Endothelial cell of umbilical vein (primary cell): ENCODE results near the gene UBP1. TPM values are rescaled to one million over a fixed set of nuclear protein-coding genes. Genes with fewer than 3 reads are reported as not detected.

ENCODE experiments used
- BruUV-seq: library from RNA; stranded (reverse); fragments of 400-500 nt; replicated peaks from 2 replicates; lab custom pipeline; 2021; lab: Mats Ljungman, UMichigan
- CTCF ChIA-PET: fragments of 300-600, 350-600 bp; sonication (Branson Sonifier 250); formaldehyde crosslinking; loops from one replicate; lab custom pipeline; 2021; ENCODE audit warnings: antibody characterized with exemption, inconsistent platforms; lab: Charles Lee
- POLR2A ChIA-PET: fragments of 300-600, 350-600 bp; sonication (Branson Sonifier 250); formaldehyde crosslinking; loops from one replicate; lab custom pipeline; 2021; ENCODE audit warnings: antibody characterized with exemption, inconsistent platforms; lab: Charles Lee
- DNase-seq: peaks from one replicate; pipeline ENCODE4 v3.0.0-alpha.2; 2011; ENCODE audit warnings: low read depth, low spot score
- FAIRE-seq: peaks from 2 replicates; lab custom pipeline; 2011; peaks lifted over from hg19 to GRCh38; lab: Jason Lieb, UNC
- H2AFZ ChIP-seq: 2 replicates; pipeline ENCODE4 v1.6.0; 2012; ENCODE audit warnings: low read depth, low read length, control low read depth, inconsistent platforms
- H3K27ac ChIP-seq: 2 replicates; pipeline ENCODE4 v1.5.1; 2011; ENCODE audit warnings: low read depth, mild to moderate bottlenecking, control low read depth, low read length, moderate library complexity; ENCODE audit not compliant: insufficient read depth
- H3K27me3 ChIP-seq, 2 experiments: 2 replicates each; pipeline versions ENCODE4 v1.6.0 to v1.6.1; 2011; ENCODE audit warnings: low read length in 2 of 2, mixed read lengths in 1 of 2; ENCODE audit not compliant: control insufficient read depth in 2 of 2, insufficient read depth in 2 of 2
- H3K36me3 ChIP-seq, 2 experiments: 2 replicates in 1 of 2; 3 replicates in 1 of 2; pipeline ENCODE4 v1.5.1; 2011; ENCODE audit warnings: low read length in 2 of 2, mild to moderate bottlenecking in 1 of 2, moderate library complexity in 1 of 2; ENCODE audit not compliant: control insufficient read depth in 2 of 2, insufficient read depth in 2 of 2; ENCODE audit errors: extremely low read depth in 1 of 2
- H3K4me1 ChIP-seq: 3 replicates; pipeline ENCODE4 v1.5.1; 2011; ENCODE audit warnings: mild to moderate bottlenecking, low read length; ENCODE audit not compliant: control insufficient read depth, insufficient read depth; ENCODE audit errors: extremely low read depth
- H3K4me2 ChIP-seq: 2 replicates; pipeline ENCODE4 v1.6.1; 2011; ENCODE audit warnings: low read length, control low read depth, mixed read lengths; ENCODE audit not compliant: insufficient read depth
- H3K4me3 ChIP-seq, 3 experiments: fragments of 200-600 bp in 1 of 3; sonication (generic), shearing (Covaris generic) in 1 of 3; replicated peaks in 1 of 3; 2 replicates each; pipeline ENCODE4 v1.5.1; 2011 to 2016; ENCODE audit warnings: control low read depth in 3 of 3, low read length in 3 of 3, mild to moderate bottlenecking in 2 of 3, inconsistent platforms in 1 of 3, low read depth in 1 of 3, moderate library complexity in 1 of 3; ENCODE audit not compliant: insufficient read depth in 1 of 3
- H3K79me2 ChIP-seq: 2 replicates; pipeline ENCODE4 v1.6.0; 2012; ENCODE audit warnings: low read length, inconsistent platforms; ENCODE audit not compliant: control insufficient read depth, insufficient read depth
- H3K9ac ChIP-seq: replicated peaks from 2 replicates; pipeline ENCODE3; 2011; ENCODE audit warnings: low read length, control low read depth; ENCODE audit not compliant: insufficient read depth; ENCODE audit errors: extremely low read depth
- H3K9me1 ChIP-seq: replicated peaks from 3 replicates; pipeline ENCODE4 v1.6.0; 2011; ENCODE audit warnings: mild to moderate bottlenecking, low read length; ENCODE audit not compliant: control insufficient read depth, insufficient read depth; ENCODE audit errors: extremely low read depth
- H3K9me3 ChIP-seq: replicated peaks from 2 replicates; pipeline ENCODE4 v1.5.1; 2012; ENCODE audit warnings: low read length, inconsistent platforms; ENCODE audit not compliant: control insufficient read depth, insufficient read depth
- H4K20me1 ChIP-seq: replicated peaks from 2 replicates; pipeline ENCODE3; 2011; ENCODE audit warnings: mild to moderate bottlenecking, low read length; ENCODE audit not compliant: control insufficient read depth, insufficient read depth; ENCODE audit errors: extremely low read depth
- CTCF ChIP-seq, 2 donors: IDR thresholded peaks; 1 replicate in 1 of 2; 2 replicates in 1 of 2; pipeline ENCODE4 v1.5.1; 2011; ENCODE audit warnings: low read length in 2 of 2, mild to moderate bottlenecking in 2 of 2, moderate library complexity in 2 of 2, control low read depth in 1 of 2, inconsistent platforms in 1 of 2, low read depth in 1 of 2; ENCODE audit not compliant: insufficient read depth in 1 of 2; ENCODE audit errors: extremely low read depth in 1 of 2
- FOS ChIP-seq: IDR thresholded peaks from 2 replicates; pipeline ENCODE4 v1.6.1; 2011; ENCODE audit warnings: mild to moderate bottlenecking, low read length, moderate library complexity, borderline replicate concordance; ENCODE audit not compliant: insufficient read depth
- GATA2 ChIP-seq: IDR thresholded peaks from 2 replicates; pipeline ENCODE4 v1.7.0; 2011; ENCODE audit warnings: low read depth, mild to moderate bottlenecking, moderate library complexity, mixed read lengths, low read length; ENCODE audit not compliant: insufficient read length, insufficient read depth
- JUN ChIP-seq: IDR thresholded peaks from 2 replicates; pipeline ENCODE4 v1.6.1; 2011; ENCODE audit warnings: borderline replicate concordance, low read depth; ENCODE audit not compliant: insufficient read length, insufficient read depth
- MAX ChIP-seq: IDR thresholded peaks from 2 replicates; pipeline ENCODE4 v1.6.1; 2011; ENCODE audit not compliant: insufficient read depth, insufficient read length
- MYC ChIP-seq: IDR thresholded peaks from one replicate; pipeline ENCODE4 v1.6.1; 2011; ENCODE audit warnings: mild to moderate bottlenecking, low read depth, low read length
- POLR2A ChIP-seq: IDR thresholded peaks from 2 replicates; pipeline ENCODE4 v1.6.1; 2012; ENCODE audit warnings: low read depth, mild to moderate bottlenecking, control low read depth, low read length
- POLR2AphosphoS5 ChIP-seq: IDR thresholded peaks from 2 replicates; pipeline ENCODE4 v1.6.1; 2012; ENCODE audit warnings: low read depth, mild to moderate bottlenecking, control low read depth, low read length, moderate library complexity; ENCODE audit not compliant: insufficient read depth
- dilution Hi-C: fragments of 300-500 bp; cut with MboI; formaldehyde crosslinking; loops from one replicate; pipeline ENCODE4 v1.15.0; 2019; ENCODE audit warnings: low sequenced_read_pairs; ENCODE audit not compliant: extremely low pct_ligation_motif_present
- intact Hi-C: fragments of 100-400 bp; cut with micrococcal nuclease; formaldehyde crosslinking; loops from one replicate; pipeline ENCODE4 v1.10.0; 2022
- polyA plus RNA-seq, 4 experiments: library from polyadenylated mRNA; depleted of rRNA in 3 of 4; stranded (reverse) in 3 of 4; unstranded in 1 of 4; fragments of >200 nt; gene quantifications; 2 replicates each; pipeline versions ENCODE4 v1.2.1 to v1.2.3, GENCODE V29; 2011 to 2012; ENCODE audit warnings: missing spikeins in 1 of 4
- total RNA-seq: library from RNA; stranded (reverse); gene quantifications from 2 replicates; pipeline ENCODE4 v1.2.3, GENCODE V29; 2021

The UBP1 gene
- total and polyA plus RNA-seq, 2 donors (not counting 3 experiments of a cell fraction or from before 2014, with no cell fraction given), result 60.2 to 90.5 TPM

GRCh38 chr3:33380653-33381052 lies 59.6 kb downstream of the UBP1 start:
- H2AFZ ChIP-seq, result no peak overlapping the region
- CTCF ChIA-PET, result interaction anchor here (0.7 to 1.8 kb wide), 2 partner anchors 8 to 249 kb away, joined by 3 to 7 read pairs; no protein-coding TSS in a partner anchor
- no peaks in the 10 kb centered on the region for H3K79me2 ChIP-seq
- TF ChIP-seq MAX (no peak), CTCF (IDR thresholded peaks at IDR 0.05; ENCODE audit: extremely low read depth in 1 of 2, insufficient read depth in 1 of 2, low read depth in 1 of 2, low read length in 2 of 2) (no peak), JUN (no peak), GATA2 (no peak), FOS (no peak), POLR2AphosphoS5 (no peak), MYC (no peak), POLR2A (no peak)
- FAIRE-seq (no peak), DNase-seq (no peak)
- POLR2A ChIA-PET, result no interaction called here
- no peak overlapping the region for H3K4me2 ChIP-seq
- H4K20me1 ChIP-seq, result no peaks in the 10 kb centered on the region
- no TSS peak for BruUV-seq
- no peaks in the 10 kb centered on the region for H3K9me3 ChIP-seq
- no peaks in the 10 kb centered on the region for H3K4me1 ChIP-seq
- no peaks in the 10 kb centered on the region for H3K27me3 ChIP-seq
- H3K36me3 ChIP-seq, result peaks cover 12 to 32% of the 10 kb centered on the region in 2 experiments
- dilution Hi-C loops, result no loop called here
- no peak overlapping the region for H3K9ac ChIP-seq
- H3K27ac ChIP-seq, result no peak overlapping the region
- intact Hi-C loops, result no loop called here
- no peak overlapping the region for H3K4me3 ChIP-seq
- no peaks in the 10 kb centered on the region for H3K9me1 ChIP-seq
